HG02884 (cell line): Measurements from ENCODE around the gene SYNGR1.
A peak's percentile ranks its signal among the peaks of the same experiment; 100 is the strongest.
"Not testable (repeated sequence)": the region's sequence is repeated elsewhere in the genome, so short reads cannot be mapped to it uniquely, and the experiment has no call there.

Source experiments
- ATAC-seq: cut with Tn5 transposase; IDR thresholded peaks from one replicate; pipeline ENCODE4 v1.9.1; 2021; ENCODE audit warnings: mild to moderate bottlenecking, moderate library complexity; ENCODE audit not compliant: unreplicated experiment

The SYNGR1 gene

GRCh38 chr22:39316440-39317083 is 33.2 kb upstream of the SYNGR1 start:
- ATAC-seq = no peak

DNA sequence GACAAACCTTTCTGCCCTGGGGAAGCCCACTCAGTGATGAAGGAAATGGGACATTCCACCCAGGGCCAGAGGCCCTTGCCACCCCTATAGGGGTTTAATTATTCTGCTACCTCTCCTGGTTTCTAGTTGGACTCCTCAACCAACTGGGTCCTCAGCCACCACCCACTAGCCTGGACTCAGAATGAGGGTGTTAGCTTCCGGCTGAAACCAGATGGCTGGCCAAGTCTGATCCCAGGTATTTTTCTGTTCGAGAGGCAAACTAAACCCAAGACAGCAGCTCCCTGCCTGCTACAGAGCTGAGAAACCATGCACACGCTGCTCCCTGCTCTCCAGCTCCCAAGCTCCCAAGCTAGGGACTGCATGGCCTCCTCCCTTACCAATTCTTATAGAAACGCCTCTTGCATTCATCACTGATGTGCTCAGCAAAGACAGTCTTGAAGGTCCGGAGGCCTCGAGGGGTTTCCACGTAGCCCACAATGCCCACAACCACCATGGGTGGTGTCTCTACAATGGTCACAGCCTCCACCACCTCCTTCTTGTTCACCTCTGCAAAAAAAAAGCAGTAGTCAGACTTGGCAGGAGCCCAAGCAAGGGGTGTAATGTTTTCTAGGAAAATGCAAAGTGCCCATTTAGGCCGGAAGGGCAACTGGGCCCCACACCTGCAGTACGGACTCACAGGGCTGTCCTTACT is 32.6 kb upstream of the SYNGR1 start:
- no peak for ATAC-seq

- no peak for ATAC-seq
Observed at GRCh38 chr22:39317775-39318506, 31.9 kb upstream of the SYNGR1 start.

DNA sequence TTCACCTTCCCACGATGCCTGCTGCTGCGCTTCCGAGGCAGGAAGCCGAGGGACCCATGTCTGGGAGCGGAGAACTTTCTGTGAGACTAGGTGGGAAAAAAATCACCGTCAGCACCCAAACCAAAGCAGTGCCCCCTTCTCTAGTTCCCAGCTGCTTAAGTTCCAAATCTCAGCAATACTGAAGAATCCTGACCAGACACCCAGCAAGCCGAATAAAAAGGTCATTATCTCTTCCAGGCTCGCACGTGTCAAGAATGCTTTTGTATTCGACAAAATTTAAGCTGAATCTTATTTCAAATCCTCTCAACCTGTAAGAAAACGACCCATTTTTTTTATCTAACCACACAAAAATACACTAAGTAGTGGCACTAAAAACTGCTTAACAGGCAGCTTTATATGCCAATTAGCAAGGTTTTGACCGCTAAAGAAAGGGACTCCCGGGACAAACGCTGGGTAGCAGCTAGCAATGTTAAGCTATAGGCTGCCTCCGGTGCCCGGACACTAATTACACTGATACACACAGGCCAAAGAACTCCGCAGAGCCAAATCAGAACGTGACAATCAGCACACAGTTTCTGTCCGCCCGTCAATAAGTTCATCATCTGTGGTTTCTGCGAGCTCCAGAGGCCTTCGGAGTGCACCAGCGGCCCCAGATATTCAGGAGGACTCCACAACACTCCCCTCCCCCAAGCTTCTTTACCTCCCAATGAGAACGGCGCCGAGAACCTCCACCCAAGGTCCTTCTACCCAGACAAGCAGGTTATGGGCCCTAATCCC is 31.1 kb upstream of the SYNGR1 start:
- ATAC-seq = no peak

- peak; percentile 72 for ATAC-seq
Observed at GRCh38 chr22:39319284-39320022, 30.3 kb upstream of the SYNGR1 start, which contains the start of gene RPL3. Gene RPL3 (minus strand): TSS chr22:39319623. CDS start chr22:39319597, 26 bp downstream.

DNA sequence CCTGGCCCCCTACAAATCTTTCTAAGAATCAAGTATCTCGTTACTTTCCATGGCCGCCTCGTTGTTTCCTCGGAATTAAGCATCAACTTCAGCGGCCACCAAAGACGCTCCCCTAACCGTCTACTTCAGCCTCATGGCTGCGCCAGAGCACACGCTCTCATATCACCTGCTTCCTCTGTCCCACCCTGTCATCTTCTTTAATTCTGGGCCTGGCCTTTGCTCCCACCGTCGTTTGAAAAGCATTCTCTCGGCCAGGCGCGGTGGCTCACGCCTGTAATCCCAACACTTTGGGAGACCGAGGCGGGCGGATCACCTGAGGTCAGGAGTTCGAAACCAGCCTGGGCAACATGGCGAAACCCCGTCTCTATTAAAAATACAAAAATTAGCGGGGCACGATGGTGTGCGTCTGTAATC is 29.2 kb upstream of the SYNGR1 start:
- not testable (repeated sequence) for ATAC-seq

DNA sequence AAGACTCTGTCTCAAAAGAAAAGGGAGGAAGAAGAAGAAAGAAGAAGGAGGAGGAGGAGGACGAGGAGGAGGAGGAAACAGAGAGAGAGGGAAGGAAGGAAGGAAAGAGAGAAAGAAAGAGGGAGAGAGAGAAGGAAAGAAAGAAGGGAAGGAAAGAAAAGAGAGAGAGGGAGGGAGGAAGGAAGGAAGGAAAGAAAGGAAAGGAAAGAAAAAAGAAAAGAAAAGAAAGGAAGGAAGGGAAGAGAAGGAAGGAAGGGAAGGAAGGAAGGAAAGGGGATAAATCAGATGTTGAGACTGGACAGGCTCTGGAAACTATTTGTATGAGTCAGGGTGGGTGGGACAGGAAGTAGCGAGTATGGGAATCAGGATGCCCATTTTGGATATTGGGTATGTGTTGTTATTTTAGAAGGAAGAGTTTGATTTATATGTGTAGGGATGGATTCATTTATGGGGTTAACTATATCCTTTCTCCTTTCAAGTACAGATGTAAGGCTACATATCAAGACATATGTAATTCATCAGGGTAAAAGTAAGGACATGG is 24.3 kb upstream of the SYNGR1 start:
- no peak for ATAC-seq

- ATAC-seq = no peak
Observed at GRCh38 chr22:39327995-39328754, 21.6 kb upstream of the SYNGR1 start.

DNA sequence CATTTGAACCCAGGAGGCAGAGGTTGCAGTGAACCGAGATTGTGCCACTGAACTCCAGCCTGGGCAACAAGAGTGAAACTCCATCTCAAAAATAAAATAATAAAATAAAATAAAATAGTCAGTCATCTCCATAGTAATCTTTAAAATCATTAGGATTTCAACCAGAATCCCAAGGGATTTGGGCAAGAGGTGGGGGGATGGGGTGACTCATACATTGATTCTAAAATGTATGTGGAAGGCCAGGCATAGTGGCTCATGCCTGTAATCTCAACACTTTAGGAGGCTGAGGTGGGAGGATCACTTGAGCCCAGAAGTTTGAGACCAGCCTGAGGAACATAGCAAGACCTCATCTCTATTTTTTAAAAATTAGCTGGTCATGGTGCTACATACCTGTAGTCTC is 19.2 kb upstream of the SYNGR1 start:
- not testable (repeated sequence) for ATAC-seq

DNA sequence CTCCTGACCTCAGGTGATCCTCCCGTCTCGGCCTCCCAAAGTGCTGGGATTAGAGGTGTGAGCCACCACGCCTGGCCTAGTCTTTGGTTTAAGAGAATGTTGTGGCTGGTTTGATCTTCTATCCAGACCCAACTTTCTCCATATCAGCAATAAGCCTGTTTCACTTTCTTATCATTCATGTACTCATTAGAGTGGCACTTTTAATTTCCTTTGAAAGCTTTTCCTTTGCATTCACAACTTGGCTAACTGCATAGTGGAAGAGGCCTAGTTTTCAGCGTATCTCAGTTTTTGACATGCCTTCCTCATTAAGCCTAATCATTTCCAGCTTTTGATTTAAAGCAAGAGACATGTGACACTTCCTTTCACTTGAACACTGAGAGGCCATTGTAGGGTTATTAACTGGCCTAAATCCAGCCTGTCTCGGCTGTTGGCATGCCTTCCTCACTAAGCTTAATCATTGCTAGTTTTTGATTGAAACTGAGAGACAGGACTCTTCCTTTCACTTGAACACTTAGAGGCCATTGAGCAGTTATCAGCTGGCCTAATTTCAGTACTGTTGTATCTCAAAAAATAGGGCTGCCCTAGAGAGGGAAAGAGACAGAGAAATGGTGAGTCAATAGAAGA is 17.2 kb upstream of the SYNGR1 start:
- no peak for ATAC-seq

DNA sequence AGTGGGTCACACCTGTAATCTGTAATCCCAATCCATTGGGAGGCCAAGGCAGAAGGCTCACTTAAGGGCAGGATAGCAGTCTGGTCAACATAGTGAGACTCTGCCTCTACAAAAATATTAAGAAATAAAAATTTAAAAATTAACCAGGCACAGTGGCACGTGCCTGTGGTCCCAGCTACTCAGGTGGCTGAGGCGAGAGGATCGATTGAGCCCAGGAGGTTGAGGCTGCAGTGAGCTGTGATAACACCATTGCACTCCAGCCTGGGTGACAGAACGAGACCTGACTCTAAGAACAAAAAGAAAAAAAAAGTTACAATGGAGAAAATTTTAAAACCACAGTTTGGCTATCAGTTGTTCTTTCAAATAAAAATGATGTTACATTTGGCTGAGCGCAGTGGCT is 13.4 kb upstream of the SYNGR1 start:
- ATAC-seq = no peak

DNA sequence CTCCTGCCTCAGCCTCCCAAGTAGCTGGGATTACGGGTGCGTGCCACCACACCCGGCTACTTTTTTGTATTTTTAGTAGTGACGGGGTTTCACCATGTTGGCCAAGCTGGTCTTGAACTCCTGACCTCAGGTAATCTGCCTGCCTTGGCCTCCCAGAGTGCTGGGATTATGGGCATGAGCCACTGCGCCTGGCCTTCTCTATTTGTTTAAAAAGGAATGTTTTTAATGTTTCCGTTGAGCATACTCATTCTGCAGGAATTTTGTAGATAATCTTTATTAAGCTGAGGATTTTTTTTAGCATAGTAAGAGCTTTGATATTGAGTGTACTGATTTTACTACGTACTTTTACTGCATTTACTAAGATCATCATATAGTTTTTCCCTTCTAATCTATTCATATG is 10.0 kb upstream of the SYNGR1 start:
- not testable (repeated sequence) for ATAC-seq

DNA sequence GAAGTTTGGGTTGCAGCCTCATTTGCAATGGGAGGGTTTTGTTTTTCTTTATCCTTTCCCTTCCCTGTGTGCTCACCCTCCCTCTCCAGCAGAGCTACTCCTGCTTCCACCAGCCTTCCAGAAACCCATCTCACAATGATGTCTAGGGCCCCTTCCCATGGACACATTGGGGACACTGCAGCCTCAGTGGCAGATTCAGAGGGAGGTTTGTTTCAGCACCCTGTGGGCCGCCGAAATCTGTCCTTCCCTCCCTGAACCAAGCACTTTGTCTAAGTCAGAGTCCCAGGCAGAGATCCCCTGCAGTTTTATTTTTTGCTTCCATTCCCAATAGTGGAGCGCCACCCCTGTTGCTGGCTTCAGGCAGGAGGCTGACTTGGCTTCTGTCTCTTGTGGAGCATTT is 8.6 kb upstream of the SYNGR1 start:
- ATAC-seq = no peak

DNA sequence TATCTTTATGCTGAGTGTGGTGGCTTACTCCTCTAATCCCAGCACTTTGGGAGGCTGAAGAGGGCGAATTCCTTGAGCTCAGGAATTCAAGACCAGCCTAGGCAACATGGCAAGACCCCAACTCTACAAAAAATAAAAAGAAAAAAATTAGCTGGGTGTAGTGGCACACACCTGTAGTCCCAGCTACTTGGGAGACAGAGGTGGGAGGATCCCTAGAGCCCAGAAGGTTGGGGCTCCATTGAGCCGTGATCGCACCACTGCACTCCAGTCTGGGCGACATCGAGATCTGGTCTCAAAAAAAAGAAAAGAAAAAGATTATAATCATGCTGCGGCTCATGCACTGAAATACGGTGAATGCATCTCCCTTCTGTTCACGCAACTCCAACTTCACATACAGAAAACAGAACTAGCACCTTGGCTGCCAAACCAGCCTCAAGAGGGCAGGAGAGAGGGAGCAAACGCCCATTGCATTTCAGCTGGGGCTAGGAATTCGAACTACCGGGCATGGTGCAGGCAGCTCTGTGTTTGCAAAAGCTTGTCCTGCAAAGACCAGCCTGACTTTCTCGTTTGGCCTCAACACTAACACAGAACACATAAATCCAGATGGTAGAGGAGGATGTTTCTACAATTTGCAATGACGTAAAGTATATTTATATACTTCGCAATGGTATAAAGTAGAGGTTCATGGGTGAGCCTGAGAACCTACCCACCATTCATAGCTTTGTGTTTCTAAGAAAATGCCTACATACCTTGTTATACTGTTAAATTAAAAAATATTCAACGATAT is 6.3 kb upstream of the SYNGR1 start:
- ATAC-seq = no peak

DNA sequence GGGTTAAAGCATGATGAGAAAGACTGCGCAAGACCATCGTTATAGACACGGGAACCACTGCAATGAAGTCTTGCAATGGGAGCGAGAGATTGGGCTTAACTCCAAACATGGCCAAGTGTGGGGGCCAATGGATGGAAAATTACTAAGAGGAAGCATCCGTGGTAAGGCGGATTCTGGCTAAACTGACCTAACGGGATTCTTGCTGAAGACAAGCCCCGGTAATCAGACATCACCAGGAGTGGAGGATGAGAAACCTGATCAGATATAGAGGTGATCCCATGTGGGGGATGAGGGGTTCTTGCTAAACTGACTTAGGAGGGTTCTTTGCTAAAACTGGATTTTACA is 5.8 kb upstream of the SYNGR1 start:
- no peak for ATAC-seq

DNA sequence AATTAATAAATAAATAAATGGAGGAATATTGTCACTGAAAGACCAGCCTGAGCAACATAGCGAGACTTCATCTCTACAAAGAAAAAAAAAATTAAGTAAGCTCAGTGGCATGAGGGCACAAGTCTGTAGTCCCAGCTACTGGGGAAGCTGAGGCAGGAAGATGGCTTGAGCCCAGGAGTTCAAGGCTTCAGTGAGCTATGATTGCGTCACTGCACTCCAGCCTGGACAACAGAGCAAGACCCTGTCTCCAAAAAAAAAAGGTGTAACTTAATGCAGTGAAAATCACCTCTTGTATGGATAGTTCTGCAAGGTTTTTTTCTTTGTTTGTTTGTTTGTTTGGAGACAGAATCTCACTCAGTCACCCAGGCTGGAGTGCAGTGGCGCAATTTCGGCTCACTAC is 4.6 kb upstream of the SYNGR1 start:
- no peak for ATAC-seq

DNA sequence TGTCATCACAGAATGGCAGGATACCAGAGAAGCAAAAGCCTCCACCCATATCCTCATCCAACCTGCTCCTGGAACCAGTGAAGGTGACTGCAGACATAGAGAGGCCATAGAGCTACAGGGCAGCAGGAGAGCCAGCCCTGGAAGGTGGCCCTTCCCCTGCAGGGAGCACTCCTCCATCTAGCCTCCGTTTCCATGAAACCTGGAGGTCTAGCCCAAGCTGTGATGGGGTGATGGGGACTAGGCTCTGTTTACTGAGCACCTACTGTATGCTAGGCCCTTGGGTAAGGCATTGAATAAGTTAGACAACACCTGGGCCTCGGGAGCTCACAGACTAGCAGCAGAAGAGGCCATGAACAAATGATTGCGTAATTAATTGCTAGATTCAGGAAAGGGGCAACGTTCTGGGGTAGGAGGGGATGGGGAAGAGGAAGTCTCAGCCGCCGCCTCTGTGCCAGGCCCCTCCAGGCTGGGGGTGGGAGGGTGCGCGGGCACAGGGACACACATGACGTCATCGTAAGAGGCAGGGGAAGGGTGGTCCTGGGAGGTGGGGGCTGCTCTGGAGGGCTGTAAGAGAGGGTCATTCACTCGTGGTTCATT is 784 bp upstream of the SYNGR1 start:
- ATAC-seq = no peak

DNA sequence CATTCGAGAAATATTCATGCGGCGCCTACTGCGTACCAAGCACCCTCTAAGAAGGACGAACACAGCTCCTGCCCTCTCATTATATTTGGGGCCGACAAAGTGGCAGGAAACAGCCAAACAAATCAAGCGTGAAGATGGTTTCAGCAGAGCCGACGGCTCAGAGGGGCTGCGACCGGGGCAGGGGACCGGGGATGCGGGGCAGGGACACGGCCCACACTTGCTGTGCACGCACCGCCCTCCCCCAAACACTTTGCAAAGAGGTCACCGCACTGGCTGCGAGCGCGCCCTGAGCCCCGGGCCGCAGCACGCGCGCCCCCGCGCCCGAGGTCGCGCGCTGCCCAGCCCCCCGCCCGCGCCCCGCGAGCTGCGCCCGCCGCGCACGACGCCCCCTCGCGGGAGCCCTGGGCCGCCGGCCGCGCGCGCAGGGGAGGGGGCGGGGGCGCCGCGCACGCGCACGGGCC is 255 bp upstream of the SYNGR1 start:
- no peak for ATAC-seq
